ENCODE data around the gene CEP76. TPM values are rescaled to one million over a fixed set of nuclear protein-coding genes. Genes with fewer than 3 reads are reported as not detected.

CEP76 gene, protein sequence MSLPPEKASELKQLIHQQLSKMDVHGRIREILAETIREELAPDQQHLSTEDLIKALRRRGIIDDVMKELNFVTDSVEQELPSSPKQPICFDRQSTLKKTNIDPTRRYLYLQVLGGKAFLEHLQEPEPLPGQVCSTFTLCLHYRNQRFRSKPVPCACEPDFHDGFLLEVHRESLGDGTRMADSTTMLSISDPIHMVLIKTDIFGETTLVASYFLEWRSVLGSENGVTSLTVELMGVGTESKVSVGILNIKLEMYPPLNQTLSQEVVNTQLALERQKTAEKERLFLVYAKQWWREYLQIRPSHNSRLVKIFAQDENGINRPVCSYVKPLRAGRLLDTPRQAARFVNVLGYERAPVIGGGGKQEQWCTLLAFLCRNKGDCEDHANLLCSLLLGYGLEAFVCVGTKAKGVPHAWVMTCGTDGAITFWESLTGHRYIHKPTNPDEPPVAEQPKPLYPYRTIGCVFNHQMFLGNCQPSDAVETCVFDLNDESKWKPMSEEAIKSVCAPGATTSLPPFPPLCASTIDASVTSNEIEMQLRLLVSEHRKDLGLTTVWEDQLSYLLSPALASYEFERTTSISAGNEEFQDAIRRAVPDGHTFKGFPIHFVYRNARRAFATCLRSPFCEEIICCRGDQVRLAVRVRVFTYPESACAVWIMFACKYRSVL
- total RNA-seq, result 7.2 and 8.8 TPM in 2 replicates

DNA sequence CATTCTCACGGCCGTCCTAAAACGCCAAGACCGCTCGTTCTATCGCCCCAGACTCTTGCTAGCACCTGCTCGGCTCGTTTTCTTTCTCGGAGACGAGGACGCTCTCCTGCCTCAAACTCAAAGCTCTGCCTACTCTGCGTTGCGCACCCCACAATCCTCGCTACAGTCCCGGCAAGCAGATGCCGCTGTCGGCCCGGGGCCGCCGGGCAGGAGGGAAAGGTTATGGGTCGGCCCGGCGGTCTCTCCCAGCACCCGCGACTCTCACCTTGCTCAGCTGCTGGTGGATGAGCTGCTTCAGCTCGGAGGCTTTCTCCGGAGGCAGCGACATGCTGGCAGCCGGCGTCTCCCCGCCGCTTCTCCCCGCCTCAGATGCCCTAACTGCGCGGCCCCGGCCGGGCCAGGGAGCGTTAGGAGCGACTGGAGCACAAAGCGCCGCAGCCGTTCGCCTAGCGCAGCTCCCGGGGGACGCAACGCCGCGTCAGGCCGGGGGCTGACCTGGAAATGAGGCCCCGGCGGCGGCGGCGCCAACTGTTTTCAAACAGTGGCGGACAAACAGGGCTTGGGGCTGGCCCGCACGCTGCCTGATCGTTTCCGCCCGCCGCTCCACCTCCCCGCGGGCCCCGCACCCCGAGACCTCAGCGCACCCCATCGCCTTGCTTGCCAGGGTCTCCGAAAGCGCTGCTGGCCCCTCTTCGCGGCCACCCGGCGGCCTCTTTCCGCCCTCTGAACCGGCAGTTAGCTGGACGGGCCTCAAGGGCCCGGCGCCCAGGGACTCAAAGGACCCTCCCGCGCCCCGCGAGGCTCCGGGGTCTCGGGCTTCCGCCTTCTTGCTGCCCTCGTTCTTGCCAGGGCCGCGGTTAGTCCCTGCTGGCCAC is at the start of gene CEP76, which contains the start of gene PSMG2:
Gene CEP76, minus strand, starts transcription at position 503 of the 875 bp plus-strand sequence. Its CDS starts 175 bp downstream, at position 328.
Gene PSMG2, plus strand, starts transcription at position 822 of the 875 bp plus-strand sequence. CDS start 66 bp downstream, outside the sequence.

DNA sequence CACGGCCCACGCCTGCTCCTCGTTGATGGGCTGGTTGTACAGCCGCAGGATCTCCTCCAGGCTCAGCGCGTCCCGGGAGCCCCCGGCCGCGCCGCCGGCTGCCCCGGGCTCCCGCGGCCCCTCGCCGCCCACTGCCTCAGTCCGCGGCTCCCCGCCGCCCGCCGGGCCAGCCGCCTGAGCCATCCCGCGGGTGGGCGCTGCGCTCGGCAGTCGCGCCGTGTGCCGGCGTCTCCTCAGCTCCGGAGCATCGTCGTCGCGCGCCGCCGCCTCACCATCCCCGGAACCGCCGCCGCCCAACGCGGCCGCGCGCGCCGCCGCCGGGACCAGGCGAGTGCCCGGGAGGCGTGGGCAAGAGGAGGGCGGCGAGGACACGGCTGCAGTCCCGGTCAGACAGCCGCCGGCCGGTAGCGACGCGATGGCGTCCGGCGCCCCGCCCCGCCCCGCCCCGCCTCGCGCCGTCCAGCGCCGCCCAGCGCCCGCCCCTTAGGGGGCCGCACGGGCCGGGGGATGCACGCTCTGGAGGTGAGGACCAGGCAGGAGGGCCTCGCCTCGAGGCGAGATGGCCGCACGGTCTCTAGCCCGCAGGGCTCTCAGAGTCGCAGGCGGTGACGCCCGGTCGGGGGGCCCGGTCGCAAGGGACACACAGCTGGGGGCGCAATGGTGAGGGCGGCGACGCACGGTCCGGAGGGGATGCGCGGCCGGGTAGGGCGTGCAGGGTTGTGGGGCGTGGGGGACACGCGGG is 44.7 kb downstream of the CEP76 start, which contains the start of gene SPIRE1:
Gene SPIRE1, minus strand, starts transcription at position 424 of the 742 bp plus-strand sequence. Its CDS starts 241 bp downstream, at position 183.

Other genes starting within 250 kb of the CEP76 start
- gene SPIRE1, start 44.6 kb downstream of the CEP76 start, total RNA-seq, result 27.4 and 47.4 TPM in 2 replicates
- 35.8 and 41.8 TPM in 2 replicates for gene PSMG2, start 319 bp upstream of the CEP76 start, total RNA-seq
- 18.6 and 22.7 TPM in 2 replicates for gene PTPN2, start 181.5 kb upstream of the CEP76 start, total RNA-seq
- 66.6 and 69.0 TPM in 2 replicates for gene SEH1L, start 245.3 kb upstream of the CEP76 start, total RNA-seq

Measured in smooth muscle cell of the pulmonary artery (primary cell).